Activated naive CD4-positive, alpha-beta T cell treated with anti-CD3 and anti-CD28 coated beads, Interleukin-2, amount 50 U/mL, for 16 hours (primary cell): ENCODE results near the gene MN1.

ENCODE experiments used
- DNase-seq: peaks from one replicate; pipeline ENCODE4 v3.0.0-alpha.2; 2020

The MN1 gene

DNA sequence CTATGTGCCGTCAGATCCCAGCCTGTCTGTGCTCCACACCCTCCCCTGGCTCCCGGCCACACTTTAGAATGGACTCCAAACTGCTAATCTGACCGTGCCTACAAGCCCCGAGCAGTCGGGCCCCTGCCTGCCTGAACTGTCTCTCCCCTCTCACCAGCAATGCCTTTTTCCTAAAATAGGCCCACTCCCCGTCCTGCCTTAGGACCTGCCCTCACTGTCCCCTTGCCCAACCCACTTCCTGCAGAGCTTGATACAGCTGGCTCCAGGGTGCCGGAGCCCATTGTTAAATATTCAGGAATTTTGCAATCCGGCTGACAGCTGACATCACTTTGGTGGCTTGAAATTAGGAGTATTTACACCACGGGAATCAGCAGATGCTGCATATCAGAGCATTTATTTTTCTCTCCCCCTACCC, 21.4 kb downstream of the MN1 start:
- DNase-seq = no peak

GRCh38 chr22:27779643-27780042, 21.9 kb downstream of the MN1 start:
- DNase-seq = no peak

DNA sequence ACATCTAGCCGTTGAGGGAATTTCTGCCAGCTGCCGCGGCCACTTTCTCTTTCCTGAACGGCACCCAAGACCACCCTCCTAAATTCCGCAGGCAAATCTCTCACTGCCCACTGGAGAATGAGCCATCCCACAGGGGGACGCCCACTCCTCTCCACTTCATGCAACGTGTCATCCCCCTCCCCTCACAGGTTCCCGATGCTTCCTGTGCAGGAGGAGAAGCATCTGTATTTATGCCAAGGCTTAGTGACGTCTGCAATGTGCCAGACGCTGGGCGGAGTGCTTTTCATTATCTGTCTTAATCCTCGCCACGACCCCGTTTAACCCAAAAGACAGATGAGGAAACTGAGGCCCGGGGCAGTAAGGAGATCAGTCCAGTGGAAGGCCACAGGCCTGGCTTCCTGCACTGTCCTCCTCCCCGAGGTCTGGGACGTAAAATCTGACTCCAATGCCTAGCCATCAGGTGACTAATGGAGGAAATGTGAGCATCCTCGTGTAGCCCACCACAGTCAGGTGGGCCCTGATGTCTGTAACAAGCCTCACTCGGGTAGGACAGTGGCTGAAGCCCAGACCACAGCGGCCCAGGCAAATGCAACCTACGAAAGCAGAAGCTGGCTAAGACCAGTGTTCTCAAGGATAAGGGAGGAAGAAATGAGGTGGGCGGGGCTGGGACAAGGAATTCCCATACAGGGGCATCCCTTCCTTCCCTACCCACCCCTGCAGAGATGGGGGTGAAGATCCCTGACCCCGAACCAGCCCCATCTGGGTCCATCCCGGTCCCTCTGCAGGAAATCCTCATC, 23.1 kb downstream of the MN1 start:
- no peak for DNase-seq

DNA sequence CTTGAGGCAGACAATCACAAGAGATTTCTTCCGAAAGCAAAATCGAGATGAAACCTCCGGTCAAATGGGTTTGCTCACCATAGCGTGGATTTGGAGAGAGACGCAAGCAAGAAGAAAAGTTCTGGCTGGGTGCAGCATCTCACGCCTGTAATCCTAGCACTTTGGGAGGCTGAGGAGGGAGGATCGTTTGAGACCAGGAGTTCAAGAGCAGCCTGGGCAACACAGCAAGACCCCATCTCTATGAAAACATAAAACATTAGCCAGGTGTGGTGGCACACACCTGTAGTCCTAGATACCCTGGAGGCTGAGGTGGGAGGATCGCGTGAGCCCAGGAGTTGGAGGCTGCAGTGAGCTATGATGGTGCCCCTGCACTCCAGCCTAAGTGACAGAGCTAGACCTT, 24.4 kb downstream of the MN1 start:
- no peak for DNase-seq

GRCh38 chr22:27776650-27776958, 25.0 kb downstream of the MN1 start:
- no peak for DNase-seq

GRCh38 chr22:27775758-27776649, 25.6 kb downstream of the MN1 start:
- DNase-seq = no peak

DNA sequence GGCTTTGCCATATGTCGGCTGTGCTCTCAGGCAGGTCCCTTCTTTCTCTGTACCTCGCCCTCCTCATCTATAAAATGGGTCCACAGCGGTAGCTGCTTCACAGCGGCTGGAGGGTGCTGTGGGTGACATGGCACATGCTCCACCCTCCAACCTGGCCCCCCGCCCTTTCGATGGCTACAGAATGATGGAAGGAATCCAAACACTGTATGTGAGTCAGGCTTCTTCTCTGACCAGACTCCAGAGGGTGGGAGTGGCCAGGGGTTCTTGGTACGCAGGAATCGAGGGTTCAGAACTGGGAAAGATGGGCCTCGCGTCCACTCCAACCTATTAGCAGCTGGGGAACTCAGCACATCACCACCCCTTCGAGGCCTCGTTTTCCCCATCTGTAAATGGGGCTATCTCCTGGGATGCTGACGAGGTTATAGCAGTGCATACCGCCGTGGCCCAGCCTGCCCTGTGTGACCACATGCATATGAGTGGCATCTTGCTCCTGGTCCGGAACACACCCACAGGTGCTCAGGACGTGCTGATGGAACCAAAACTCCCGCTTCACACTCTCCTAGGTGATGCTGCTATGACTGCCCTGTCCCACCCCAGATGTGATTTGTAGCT, 26.4 kb downstream of the MN1 start:
- no peak for DNase-seq

GRCh38 chr22:27774200-27774599, 27.4 kb downstream of the MN1 start:
- DNase-seq = no peak

DNA sequence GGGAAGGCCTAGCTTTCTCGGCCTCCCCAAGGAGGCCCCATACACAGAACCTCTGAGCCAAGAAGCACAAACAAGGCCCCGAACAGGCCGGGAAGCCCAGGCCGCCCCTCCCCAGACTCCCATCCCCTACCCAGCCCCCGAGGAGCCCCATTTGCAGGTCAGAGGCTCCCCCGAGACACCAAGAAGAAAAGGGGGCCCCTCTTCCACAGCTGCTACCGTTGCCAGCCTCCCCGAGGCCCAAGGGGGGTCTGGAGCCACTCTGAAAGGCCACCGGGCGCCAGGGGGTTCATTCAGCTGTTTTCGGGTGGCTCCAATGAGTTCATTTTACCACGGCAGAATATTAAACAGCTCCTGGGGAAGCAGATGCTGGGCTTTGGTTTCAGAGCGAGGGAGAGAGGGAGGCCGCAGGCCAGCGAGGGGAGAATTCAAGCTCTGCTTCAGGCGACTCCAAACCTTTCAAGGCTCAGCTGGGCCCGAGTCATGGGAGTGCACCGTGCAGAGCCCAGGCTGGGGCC, 28.5 kb downstream of the MN1 start:
- no peak for DNase-seq

GRCh38 chr22:27772081-27772983, 29.2 kb downstream of the MN1 start:
- DNase-seq = no peak

GRCh38 chr22:27771637-27772036, 29.9 kb downstream of the MN1 start:
- no peak for DNase-seq

- DNase-seq = no peak
Measured at GRCh38 chr22:27769012-27769411, 32.5 kb downstream of the MN1 start.

GRCh38 chr22:27768027-27768653, 33.4 kb downstream of the MN1 start:
- no peak for DNase-seq

DNA sequence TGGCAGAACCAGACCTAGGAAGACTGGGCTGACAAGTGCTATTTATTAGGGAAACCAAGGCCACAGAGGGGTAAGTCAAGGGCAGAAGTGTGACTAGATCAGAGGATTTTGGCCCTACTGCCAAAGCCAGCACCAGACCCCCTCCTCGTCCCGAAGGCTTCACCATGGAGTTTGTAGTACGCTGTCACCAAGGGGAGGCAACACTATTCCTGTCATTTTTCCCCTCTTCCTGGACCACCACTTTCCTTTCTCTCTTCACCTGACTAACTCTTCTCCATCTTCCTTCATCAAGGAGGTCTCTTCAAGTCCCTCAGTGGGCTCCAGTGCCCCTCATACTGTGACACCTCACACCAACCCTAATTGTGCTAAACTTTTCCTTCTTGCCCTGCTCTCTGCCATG, 34.9 kb downstream of the MN1 start:
- DNase-seq = no peak

GRCh38 chr22:27765706-27766291, 35.8 kb downstream of the MN1 start:
- DNase-seq = no peak

DNA sequence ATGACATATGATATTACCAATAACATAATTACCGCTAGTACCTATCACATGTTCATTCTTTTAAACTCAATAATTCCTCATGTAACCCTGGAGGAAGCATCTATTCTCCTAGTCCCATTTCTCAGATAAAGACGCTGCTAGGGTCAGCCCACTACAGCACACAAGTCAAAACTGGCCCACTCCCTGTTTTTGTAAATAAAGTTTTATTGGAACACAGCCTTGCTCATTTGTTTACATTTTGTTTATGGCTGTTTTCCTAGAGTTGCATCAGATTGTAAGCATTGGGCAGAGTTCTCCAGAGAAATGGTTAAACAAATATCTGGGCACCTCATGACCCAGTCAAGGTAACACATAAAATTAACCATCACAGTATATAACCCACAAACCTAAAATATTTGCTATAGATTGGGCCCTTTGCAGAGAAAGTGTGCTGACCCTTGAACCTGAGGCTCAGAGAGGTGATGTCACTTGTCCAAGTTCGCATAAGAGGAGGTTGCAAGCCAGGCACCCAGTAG, 36.8 kb downstream of the MN1 start:
- no peak for DNase-seq

DNA sequence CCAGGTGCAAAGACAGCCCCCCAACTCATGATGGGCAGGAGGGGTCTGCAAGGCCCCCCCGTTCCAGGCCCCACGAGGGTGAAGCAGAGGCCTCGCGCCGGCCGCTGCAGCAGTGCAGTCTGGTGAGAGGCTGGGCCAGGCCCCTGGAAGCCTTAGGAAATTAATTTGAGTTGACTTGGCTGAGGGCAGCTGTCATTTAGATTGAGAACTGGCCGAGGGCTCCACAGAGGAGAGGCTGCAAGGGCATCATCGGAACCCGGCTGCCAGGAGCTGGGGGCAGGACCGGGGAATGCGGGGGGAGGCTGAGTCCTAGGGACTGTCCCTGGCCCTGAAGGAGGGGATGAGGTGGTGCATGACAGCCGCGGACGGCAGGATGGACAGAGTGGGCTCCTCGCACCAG, 39.9 kb downstream of the MN1 start:
- DNase-seq = no peak

- no peak for DNase-seq
Measured at GRCh38 chr22:27761000-27761399, 40.6 kb downstream of the MN1 start.

GRCh38 chr22:27760474-27760873, 41.1 kb downstream of the MN1 start:
- no peak for DNase-seq

DNA sequence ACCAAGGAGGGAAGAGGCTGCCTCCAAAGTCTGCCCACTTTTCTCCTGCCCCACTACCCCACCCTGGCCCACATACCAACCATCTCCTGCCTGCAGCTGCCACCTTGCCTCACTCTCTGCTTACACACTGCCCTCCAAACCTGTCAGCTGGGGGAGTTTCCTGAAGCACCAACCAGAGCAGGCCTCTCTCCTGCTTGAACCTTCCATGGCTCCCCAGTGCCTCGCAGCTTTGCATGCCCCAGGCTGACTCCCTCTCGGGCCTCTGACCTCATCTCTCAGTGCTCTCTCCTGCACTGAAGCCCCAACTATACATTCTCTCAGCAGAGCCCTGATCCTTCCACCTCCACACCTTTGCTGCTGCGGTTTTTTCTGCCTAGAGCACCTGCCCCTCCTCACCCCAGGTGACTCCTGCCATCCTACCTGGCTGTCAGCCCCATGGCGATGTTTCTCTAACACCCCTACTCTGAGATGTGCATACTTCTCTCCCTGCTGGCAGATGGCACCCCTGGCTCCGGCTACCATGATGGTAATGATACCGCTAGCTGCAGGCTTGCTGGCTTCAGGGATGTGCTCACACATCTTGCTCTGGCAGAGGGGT, 43.5 kb downstream of the MN1 start:
- no peak for DNase-seq

DNA sequence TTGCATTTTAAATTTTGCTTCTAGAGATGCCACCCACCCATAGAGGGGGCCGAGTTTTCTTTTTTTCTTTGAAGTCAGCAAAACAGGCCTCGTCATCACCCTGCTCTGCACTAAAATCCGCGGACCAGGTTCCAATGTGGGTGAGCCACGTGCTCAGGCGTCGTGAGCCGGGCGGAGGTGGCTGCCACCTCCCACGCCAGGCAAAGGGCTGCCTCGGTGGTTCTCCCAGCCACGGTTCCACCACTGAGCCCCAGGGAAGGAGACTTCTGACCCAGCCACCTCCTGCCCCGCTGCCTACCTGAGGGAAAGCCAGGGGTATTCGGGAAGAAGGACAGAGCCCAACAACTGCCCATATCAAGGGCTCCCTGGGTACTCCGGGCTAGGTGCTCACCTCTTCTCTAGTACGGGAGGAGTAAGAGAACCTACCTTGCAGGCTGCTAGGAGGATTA, 45.3 kb downstream of the MN1 start:
- DNase-seq = no peak
